ENCODE results near the gene PPFIA1.

Gene PPFIA1

DNA sequence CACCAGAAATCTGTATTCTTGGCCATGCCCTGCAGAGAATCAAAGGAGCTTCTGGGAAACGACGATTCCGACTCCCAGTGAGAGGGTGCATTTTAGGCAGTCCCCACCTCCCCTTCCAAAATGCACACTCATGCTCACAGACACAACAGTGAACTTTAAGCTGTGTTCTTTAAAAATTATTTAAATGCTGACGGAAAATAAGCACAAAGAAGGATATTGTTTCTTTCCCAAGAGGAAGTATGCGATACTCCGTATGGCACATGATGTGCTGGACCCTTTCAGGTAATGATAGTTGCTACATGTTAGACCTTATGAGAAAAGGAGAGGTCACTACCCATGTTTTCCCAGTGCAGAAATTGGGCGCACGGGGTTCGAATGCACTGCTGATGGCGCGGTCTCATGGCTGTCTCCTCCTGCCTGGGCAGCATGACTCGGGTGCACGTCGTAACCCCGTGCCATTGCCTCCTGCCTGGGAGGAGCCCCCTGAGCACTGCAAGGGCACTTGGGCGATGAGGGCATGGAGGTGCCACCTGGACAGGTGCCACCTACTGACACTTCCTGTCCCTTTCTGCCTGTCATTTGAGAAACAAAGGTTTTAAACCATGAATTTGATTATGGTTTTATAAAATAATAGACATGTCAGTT, 64.0 kb downstream of the PPFIA1 start:
- WGBS (ENCODE audit: extremely low coverage, insufficient coverage, insufficient read length): no CpG with 5 or more reads among the region's 16 CpGs
- Histone ChIP-seq H4K8ac (ENCODE audit: low read depth, low read length) (no peak overlapping the region), H3K4me2 (ENCODE audit: low read length) (no peak overlapping the region)

DNA sequence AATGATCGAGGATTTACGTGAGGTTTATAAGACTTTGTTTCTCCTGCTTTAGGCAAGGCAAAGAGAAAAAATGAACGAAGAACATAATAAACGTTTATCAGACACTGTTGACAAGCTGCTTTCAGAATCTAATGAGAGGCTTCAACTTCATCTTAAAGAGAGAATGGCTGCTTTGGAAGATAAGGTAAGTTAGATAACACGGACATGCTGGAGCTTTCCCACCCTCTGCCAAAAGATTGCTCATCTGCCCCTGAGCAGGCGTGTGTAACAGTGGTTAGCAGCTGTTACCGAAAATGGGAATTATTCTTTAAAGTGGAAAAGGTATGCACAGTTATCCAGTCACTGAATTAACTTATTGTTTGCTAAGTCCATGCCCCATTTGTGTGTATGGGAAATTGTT, 65.0 kb downstream of the PPFIA1 start:
- Histone ChIP-seq H3K14ac (ENCODE audit: low read length) (no peak overlapping the region), H2BK120ac (ENCODE audit: insufficient read depth, low read length, poor library complexity) (no peak overlapping the region), H3K4ac (ENCODE audit: low read depth, low read length) (no peak overlapping the region), H2BK12ac (ENCODE audit: low read length) (no peak overlapping the region), H2AK5ac (ENCODE audit: low read length) (no peak overlapping the region), H3K36me3 (ENCODE audit: control insufficient read depth in 1 of 2, insufficient read depth in 2 of 2, low read length in 2 of 2) (peaks cover 52 to 70% of the 10 kb centered on the region in 2 experiments), H3K4me2 (ENCODE audit: low read length) (no peak overlapping the region), H3K9me3 (ENCODE audit: insufficient read depth, low read depth, low read length) (peaks cover 2% of the 10 kb centered on the region), H3K79me1 (ENCODE audit: low read length) (no peaks in the 10 kb centered on the region), H3K4me1 (ENCODE audit: control insufficient read depth in 1 of 2, insufficient read depth in 2 of 2, low read length in 2 of 2) (peaks cover 0 to 2% of the 10 kb centered on the region in 2 experiments), H3K9ac (ENCODE audit: low read length) (no peak overlapping the region), H3K23ac (ENCODE audit: low read length) (no peak overlapping the region), H2AFZ (ENCODE audit: insufficient read depth, low read length, poor library complexity) (no peak overlapping the region), H4K8ac (ENCODE audit: low read depth, low read length) (no peak overlapping the region), H4K91ac (ENCODE audit: low read depth, low read length) (no peak overlapping the region), H3K4me3 (ENCODE audit: low read depth, low read length) (no peak overlapping the region), H3K27ac (ENCODE audit: low read depth, low read length) (no peak overlapping the region), H2BK5ac (ENCODE audit: low read depth, low read length, poor library complexity) (no peak overlapping the region), H3K27me3 (ENCODE audit: insufficient read depth, low read length) (no peaks in the 10 kb centered on the region), H4K12ac (ENCODE audit: low read depth, low read length) (no peak overlapping the region), H3K18ac (ENCODE audit: low read length) (no peak overlapping the region), H3K79me2 (ENCODE audit: control insufficient read depth, insufficient read depth, low read length, poor library complexity) (no peaks in the 10 kb centered on the region)
- DNase-seq: no peak
- no CpG with 5 or more reads among the region's 7 CpGs for WGBS (ENCODE audit: extremely low coverage, insufficient coverage, insufficient read length)

More for the DNA sequence above, 64.0 kb downstream of the PPFIA1 start:
- no peak overlapping the region for H2AK5ac ChIP-seq (ENCODE audit: low read length)
- no peak overlapping the region for H2BK5ac ChIP-seq (ENCODE audit: low read depth, low read length, poor library complexity)
- H4K12ac ChIP-seq (ENCODE audit: low read depth, low read length): peak overlapping the region; percentile 44
- H3K36me3 ChIP-seq (ENCODE audit: control insufficient read depth in 1 of 2, insufficient read depth in 2 of 2, low read length in 2 of 2): peaks cover 48 to 72% of the 10 kb centered on the region in 2 experiments
- H3K79me2 ChIP-seq (ENCODE audit: control insufficient read depth, insufficient read depth, low read length, poor library complexity): no peaks in the 10 kb centered on the region
- no peak overlapping the region for H2BK12ac ChIP-seq (ENCODE audit: low read length)
- H3K9me3 ChIP-seq (ENCODE audit: insufficient read depth, low read depth, low read length): peaks cover 2% of the 10 kb centered on the region
- no peak overlapping the region for H3K23ac ChIP-seq (ENCODE audit: low read length)
- no peak overlapping the region for H3K18ac ChIP-seq (ENCODE audit: low read length)
- H4K91ac ChIP-seq (ENCODE audit: low read depth, low read length): no peak overlapping the region
- no peaks in the 10 kb centered on the region for H3K27me3 ChIP-seq (ENCODE audit: insufficient read depth, low read length)
- H3K79me1 ChIP-seq (ENCODE audit: low read length): no peaks in the 10 kb centered on the region
- H3K4me1 ChIP-seq (ENCODE audit: control insufficient read depth in 1 of 2, insufficient read depth in 2 of 2, low read length in 2 of 2): peaks cover 0 to 2% of the 10 kb centered on the region in 2 experiments
- H3K4me3 ChIP-seq (ENCODE audit: low read depth, low read length): no peak overlapping the region
- H3K4ac ChIP-seq (ENCODE audit: low read depth, low read length): no peak overlapping the region
- H2BK120ac ChIP-seq (ENCODE audit: insufficient read depth, low read length, poor library complexity): no peak overlapping the region
- H3K27ac ChIP-seq (ENCODE audit: low read depth, low read length): no peak overlapping the region
- no peak for DNase-seq
- no peak overlapping the region for H2AFZ ChIP-seq (ENCODE audit: insufficient read depth, low read length, poor library complexity)
- H3K9ac ChIP-seq (ENCODE audit: low read length): no peak overlapping the region
- no peak overlapping the region for H3K14ac ChIP-seq (ENCODE audit: low read length)

DNA sequence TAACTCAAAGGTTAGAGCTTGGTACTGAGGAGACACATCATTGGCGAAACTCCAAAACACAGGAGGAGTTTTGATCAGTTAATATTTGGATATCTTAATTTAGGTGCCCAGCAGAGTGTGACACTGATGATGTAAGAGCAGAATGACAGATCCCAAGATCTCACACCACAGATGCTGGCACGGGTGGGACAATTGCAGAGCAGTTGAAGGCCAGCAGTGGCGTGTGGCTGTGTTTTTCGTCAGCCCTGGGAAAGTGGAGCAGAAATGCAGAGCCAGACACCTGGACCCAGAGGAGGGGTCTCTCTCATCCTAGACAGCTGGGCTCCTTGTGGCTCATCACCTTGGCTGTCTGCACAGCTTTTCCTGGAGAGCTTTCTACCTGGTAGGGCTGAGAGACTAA, 68.1 kb downstream of the PPFIA1 start:
- Histone ChIP-seq H2BK12ac (ENCODE audit: low read length) (no peak overlapping the region), H3K4me2 (ENCODE audit: low read length) (no peak overlapping the region), H3K23ac (ENCODE audit: low read length) (no peak overlapping the region), H3K4me1 (ENCODE audit: control insufficient read depth in 1 of 2, insufficient read depth in 2 of 2, low read length in 2 of 2) (peaks cover 0 to 2% of the 10 kb centered on the region in 2 experiments), H3K14ac (ENCODE audit: low read length) (no peak overlapping the region), H2AFZ (ENCODE audit: insufficient read depth, low read length, poor library complexity) (no peak overlapping the region), H3K9ac (ENCODE audit: low read length) (no peak overlapping the region), H3K36me3 (ENCODE audit: control insufficient read depth in 1 of 2, insufficient read depth in 2 of 2, low read length in 2 of 2) (peaks cover 49 to 66% of the 10 kb centered on the region in 2 experiments), H3K27me3 (ENCODE audit: insufficient read depth, low read length) (no peaks in the 10 kb centered on the region), H2BK120ac (ENCODE audit: insufficient read depth, low read length, poor library complexity) (no peak overlapping the region), H4K8ac (ENCODE audit: low read depth, low read length) (no peak overlapping the region), H4K12ac (ENCODE audit: low read depth, low read length) (no peak overlapping the region), H2BK5ac (ENCODE audit: low read depth, low read length, poor library complexity) (no peak overlapping the region), H3K9me3 (ENCODE audit: insufficient read depth, low read depth, low read length) (no peaks in the 10 kb centered on the region), H4K91ac (ENCODE audit: low read depth, low read length) (no peak overlapping the region), H3K79me1 (ENCODE audit: low read length) (no peaks in the 10 kb centered on the region), H3K18ac (ENCODE audit: low read length) (no peak overlapping the region), H3K27ac (ENCODE audit: low read depth, low read length) (no peak overlapping the region), H2AK5ac (ENCODE audit: low read length) (no peak overlapping the region), H3K4ac (ENCODE audit: low read depth, low read length) (no peak overlapping the region), H3K4me3 (ENCODE audit: low read depth, low read length) (no peak overlapping the region), H3K79me2 (ENCODE audit: control insufficient read depth, insufficient read depth, low read length, poor library complexity) (no peaks in the 10 kb centered on the region)
- WGBS (ENCODE audit: extremely low coverage, insufficient coverage, insufficient read length): no CpG with 5 or more reads among the region's 4 CpGs
- no peak for DNase-seq

DNA sequence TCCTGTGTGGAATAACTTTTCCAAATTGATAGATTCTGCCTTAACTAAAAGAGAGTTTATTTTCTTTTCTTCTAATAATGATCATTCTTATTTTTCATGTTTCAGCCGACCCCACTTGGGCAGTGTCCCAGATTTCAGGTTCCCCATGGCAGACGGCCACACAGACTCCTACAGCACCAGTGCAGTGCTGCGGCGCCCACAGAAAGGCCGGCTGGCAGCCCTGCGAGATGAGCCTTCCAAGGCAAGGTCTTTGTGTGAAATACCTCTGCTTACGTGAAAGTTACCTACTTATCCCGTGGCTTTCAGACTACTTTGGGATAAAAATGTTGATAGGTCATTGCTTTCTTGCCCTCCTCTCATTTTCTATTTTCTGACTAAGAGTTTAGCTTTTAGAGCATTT, 68.6 kb downstream of the PPFIA1 start:
- H2BK5ac ChIP-seq (ENCODE audit: low read depth, low read length, poor library complexity): no peak overlapping the region
- no peaks in the 10 kb centered on the region for H3K79me2 ChIP-seq (ENCODE audit: control insufficient read depth, insufficient read depth, low read length, poor library complexity)
- H3K4me3 ChIP-seq (ENCODE audit: low read depth, low read length): no peak overlapping the region
- no peaks in the 10 kb centered on the region for H3K9me3 ChIP-seq (ENCODE audit: insufficient read depth, low read depth, low read length)
- no CpG with 5 or more reads among the region's 8 CpGs for whole genome bisulfite sequencing (ENCODE audit: extremely low coverage, insufficient coverage, insufficient read length)
- H3K4me2 ChIP-seq (ENCODE audit: low read length): no peak overlapping the region
- H3K36me3 ChIP-seq (ENCODE audit: control insufficient read depth in 1 of 2, insufficient read depth in 2 of 2, low read length in 2 of 2): peaks cover 51 to 65% of the 10 kb centered on the region in 2 experiments
- no peak overlapping the region for H2AK5ac ChIP-seq (ENCODE audit: low read length)
- no peaks in the 10 kb centered on the region for H3K27me3 ChIP-seq (ENCODE audit: insufficient read depth, low read length)
- no peak overlapping the region for H3K27ac ChIP-seq (ENCODE audit: low read depth, low read length)
- no peak overlapping the region for H3K4ac ChIP-seq (ENCODE audit: low read depth, low read length)
- no peak overlapping the region for H2AFZ ChIP-seq (ENCODE audit: insufficient read depth, low read length, poor library complexity)
- no peak overlapping the region for H4K8ac ChIP-seq (ENCODE audit: low read depth, low read length)
- H3K79me1 ChIP-seq (ENCODE audit: low read length): no peaks in the 10 kb centered on the region
- H3K18ac ChIP-seq (ENCODE audit: low read length): peak overlapping the region; percentile 39
- DNase-seq: no peak
- H3K23ac ChIP-seq (ENCODE audit: low read length): no peak overlapping the region
- peaks cover 0 to 2% of the 10 kb centered on the region in 2 experiments for H3K4me1 ChIP-seq (ENCODE audit: control insufficient read depth in 1 of 2, insufficient read depth in 2 of 2, low read length in 2 of 2)
- no peak overlapping the region for H4K91ac ChIP-seq (ENCODE audit: low read depth, low read length)
- no peak overlapping the region for H2BK12ac ChIP-seq (ENCODE audit: low read length)
- H4K12ac ChIP-seq (ENCODE audit: low read depth, low read length): no peak overlapping the region
- no peak overlapping the region for H2BK120ac ChIP-seq (ENCODE audit: insufficient read depth, low read length, poor library complexity)
- no peak overlapping the region for H3K9ac ChIP-seq (ENCODE audit: low read length)
- no peak overlapping the region for H3K14ac ChIP-seq (ENCODE audit: low read length)

Data from trophoblast cell (in vitro differentiated cells and primary cell).